SK-N-SH (cell line): ENCODE results near the gene GCDH. TPM values are rescaled to one million over a fixed set of nuclear protein-coding genes. Genes with fewer than 3 reads are reported as not detected.
"Not testable (repeated sequence)": the region's sequence is repeated elsewhere in the genome, so short reads cannot be mapped to it uniquely, and the experiment has no call there.

Experiments used
- CTCF ChIA-PET: fragments of 300-600, 350-600 bp; formaldehyde crosslinking; extraction: SDS; loops from one replicate; lab custom pipeline; 2021; lab: Yijun Ruan, JAX
- POLR2A ChIA-PET: fragments of 350-600 bp; sonication (Branson Sonifier 250); formaldehyde crosslinking; extraction: SDS; loops from one replicate; lab custom pipeline; 2020; ENCODE audit warnings: antibody characterized with exemption, inconsistent platforms; lab: Yijun Ruan, JAX
- DNase-seq: peaks from one replicate; pipeline ENCODE4 v3.0.0; 2012
- H2AFZ ChIP-seq: fragments of 200-600 bp; sonication (generic); 2 replicates; pipeline ENCODE4 v1.8.1; 2016; ENCODE audit warnings: antibody characterized with exemption, mild to moderate bottlenecking, low read depth
- H3F3A ChIP-seq: fragments of 200-600 bp; sonication (generic); replicated peaks from 2 replicates; pipeline ENCODE3; 2016; ENCODE audit warnings: antibody characterized with exemption, mild to moderate bottlenecking; ENCODE audit not compliant: insufficient read depth
- H3K27ac ChIP-seq, 2 experiments: fragments of 200-500 bp in 1 of 2; fragments of 200-600 bp in 1 of 2; sonication (Bioruptor generic) in 1 of 2; sonication (generic), shearing (Covaris generic) in 1 of 2; 2 replicates each; pipeline versions ENCODE4 v1.5.1 to v1.6.1; 2014 to 2016; ENCODE audit warnings: low read depth in 2 of 2, inconsistent platforms in 1 of 2, low read length in 1 of 2, mild to moderate bottlenecking in 1 of 2, mixed read lengths in 1 of 2
- H3K27me3 ChIP-seq: fragments of 200-600 bp; sonication (generic), shearing (Covaris generic); 2 replicates; pipeline ENCODE4 v1.6.1; 2016; ENCODE audit warnings: mixed run types; ENCODE audit not compliant: insufficient read depth
- H3K36me3 ChIP-seq, 2 experiments: fragments of 200-500 bp in 1 of 2; fragments of 200-600 bp in 1 of 2; sonication (Bioruptor generic) in 1 of 2; sonication (generic) in 1 of 2; replicated peaks in 1 of 2; 2 replicates each; pipeline versions ENCODE3 to v1.5.1; 2014 to 2016; ENCODE audit warnings: low read length in 1 of 2, mild to moderate bottlenecking in 1 of 2; ENCODE audit not compliant: insufficient read depth in 2 of 2, control insufficient read depth in 1 of 2
- H3K4me1 ChIP-seq, 2 experiments: fragments of 200-500 bp in 1 of 2; fragments of 200-600 bp in 1 of 2; sonication (Bioruptor generic) in 1 of 2; sonication (generic), shearing (Covaris generic) in 1 of 2; 2 replicates each; pipeline versions ENCODE4 v1.5.1 to v1.6.1; 2014 to 2016; ENCODE audit warnings: low read depth in 1 of 2, low read length in 1 of 2, mixed run types in 1 of 2; ENCODE audit not compliant: insufficient read depth in 2 of 2, control insufficient read depth in 1 of 2
- H3K4me2 ChIP-seq: fragments of 200-600 bp; sonication (generic), shearing (Covaris generic); 2 replicates; pipeline ENCODE4 v1.6.1; 2017; ENCODE audit warnings: mixed run types
- H3K4me3 ChIP-seq, 2 experiments: fragments of 200-500 bp in 1 of 2; fragments of 200-600 bp in 1 of 2; sonication (Bioruptor generic) in 1 of 2; sonication (generic), shearing (Covaris generic) in 1 of 2; 2 replicates each; pipeline versions ENCODE4 v1.5.1 to v1.8.1; 2014 to 2016; ENCODE audit warnings: low read depth in 2 of 2, inconsistent platforms in 1 of 2, low read length in 1 of 2, mild to moderate bottlenecking in 1 of 2, mixed read lengths in 1 of 2, moderate library complexity in 1 of 2
- H3K79me2 ChIP-seq: fragments of 200-600 bp; sonication (generic); 2 replicates; pipeline ENCODE4 v1.8.1; 2017; ENCODE audit warnings: mild to moderate bottlenecking; ENCODE audit not compliant: insufficient read depth
- H3K9ac ChIP-seq: fragments of 200-600 bp; sonication (generic); 2 replicates; pipeline ENCODE4 v1.6.1; 2017; ENCODE audit warnings: mixed run types
- H3K9me2 ChIP-seq: fragments of 200-600 bp; sonication (generic); 2 replicates; pipeline ENCODE4 v1.6.1; 2017; ENCODE audit warnings: mixed run types
- H3K9me3 ChIP-seq: fragments of 200-600 bp; sonication (generic); 2 replicates; pipeline ENCODE4 v1.6.1; 2017; ENCODE audit warnings: mixed run types, mild to moderate bottlenecking, moderate library complexity
- H4K20me1 ChIP-seq: fragments of 200-600 bp; sonication (generic); 2 replicates; pipeline ENCODE4 v1.6.1; 2017; ENCODE audit warnings: mild to moderate bottlenecking, mixed run types; ENCODE audit not compliant: insufficient read depth
- CTCF ChIP-seq: fragments of 200-600 bp; sonication (generic); IDR thresholded peaks from 2 replicates; pipeline ENCODE4 v1.6.1; 2017; ENCODE audit warnings: antibody characterized with exemption, mild to moderate bottlenecking, moderate library complexity
- ELF1 ChIP-seq: IDR thresholded peaks from 2 replicates; pipeline ENCODE4 v1.4.0; 2012
- EP300 ChIP-seq, 2 experiments: IDR thresholded peaks; 2 replicates each; pipeline versions ENCODE4 v1.4.0 to v1.6.1; 2012; ENCODE audit warnings: borderline replicate concordance in 1 of 2, low read depth in 1 of 2, low read length in 1 of 2
- EZH2phosphoT487 ChIP-seq: fragments of 200-600 bp; sonication (generic); IDR thresholded peaks from 2 replicates; pipeline ENCODE4 v1.6.1; 2017; ENCODE audit warnings: low read depth, mixed run types, mild to moderate bottlenecking, antibody characterized with exemption, moderate library complexity, borderline replicate concordance
- FOSL2 ChIP-seq: IDR thresholded peaks from 2 replicates; pipeline ENCODE4 v1.4.0; 2012; ENCODE audit warnings: low read depth, mild to moderate bottlenecking, moderate library complexity, borderline replicate concordance
- JUND ChIP-seq: IDR thresholded peaks from 2 replicates; pipeline ENCODE4 v1.4.0; 2012
- NFIC ChIP-seq: IDR thresholded peaks from 2 replicates; pipeline ENCODE4 v1.4.0; 2012; ENCODE audit warnings: borderline replicate concordance
- POLR2AphosphoS5 ChIP-seq: IDR thresholded peaks from 2 replicates; pipeline ENCODE4 v1.6.1; 2012; ENCODE audit warnings: low read depth, low read length
- RCOR1 ChIP-seq: fragments of 150-350 bp; IDR thresholded peaks from 2 replicates; pipeline ENCODE4 v1.6.1; 2017; ENCODE audit warnings: antibody characterized with exemption, low read length
- RFX5 ChIP-seq: IDR thresholded peaks from 2 replicates; pipeline ENCODE4 v1.6.1; 2012; ENCODE audit warnings: mild to moderate bottlenecking, improper control_type of control experiment, low read length
- SIN3A ChIP-seq: IDR thresholded peaks from 2 replicates; pipeline ENCODE4 v1.6.1; 2012; ENCODE audit warnings: low read depth, mild to moderate bottlenecking, low read length, moderate library complexity, borderline replicate concordance
- WGBS: methylation state at CpG from one replicate; pipeline ENCODE4 v1.1.6; 2017; ENCODE audit warnings: low lambda C conversion rate; 5-methylcytosine and 5-hydroxymethylcytosine counted together
- polyA plus RNA-seq, 3 experiments: library from polyadenylated mRNA; depleted of rRNA; stranded (reverse); fragments of >200 nt; gene quantifications; 2 replicates each; pipeline ENCODE4 v1.2.3, GENCODE V29; 2012
- TF ChIP-seq, protein P1 (sequence below): IDR thresholded peaks from 2 replicates; pipeline ENCODE4 v1.4.0; 2012; ENCODE audit warnings: low read depth, borderline replicate concordance
- TF ChIP-seq, protein P2 (sequence below): IDR thresholded peaks from 2 replicates; pipeline ENCODE4 v1.4.0; 2012; ENCODE audit warnings: low read depth

Gene GCDH
- polyA plus RNA-seq, 1 of the 3 experiments (the other 2 are of a cell fraction) = 29.4 TPM

GRCh38 chr19:12888006-12888603, 2.9 kb upstream of the GCDH start:
- Histone ChIP-seq H3F3A (no peaks in the 10 kb centered on the region), H4K20me1 (no peaks in the 10 kb centered on the region), H3K27ac (no peak overlapping the region), H3K36me3 (no peaks in the 10 kb centered on the region), H3K4me1 (peaks cover 6 to 13% of the 10 kb centered on the region in 2 experiments; a peak in 2 of 4 replicates), H3K79me2 (peaks cover 13% of the 10 kb centered on the region), H3K4me3 (no peak overlapping the region), H2AFZ (no peak overlapping the region), H3K9ac (no peak overlapping the region), H3K4me2 (no peak overlapping the region), H3K9me3 (no peaks in the 10 kb centered on the region), H3K9me2 (no peaks in the 10 kb centered on the region), H3K27me3 (peaks cover 11% of the 10 kb centered on the region; the same call in 1 of the 2 replicates)
- CTCF ChIA-PET = interaction anchor here (1.0 kb wide), 1 partner anchor 77 kb away, joined by 3 read pairs; no protein-coding TSS in a partner anchor
- 51% methylated on average over 5 of the region's 5 CpGs for WGBS
- DNase-seq = no peak
- no peak for TF ChIP-seq EZH2phosphoT487
- TF ChIP-seq JUND = no peak
- TF ChIP-seq POLR2AphosphoS5 = no peak
- no peak for TF ChIP-seq FOSL2
- TF ChIP-seq ELF1 = no peak
- TF ChIP-seq RFX5 = no peak
- POLR2A ChIA-PET = interaction anchor here (0.8 kb wide), 1 partner anchor 1491 kb away, joined by 4 read pairs; no protein-coding TSS in a partner anchor

- ChIA-PET POLR2A (interaction anchor here (0.8 to 2.3 kb wide), 15 partner anchors 9 to 262 kb away, joined by 3 to 21 read pairs (median 4); partner anchors contain the start of genes CALR, DNASE2, FARSA and JUNB), CTCF (interaction anchor here (1.0 to 2.7 kb wide), 11 partner anchors 9 to 83 kb away, joined by 3 to 13 read pairs (median 3); partner anchors contain the start of genes DNASE2 and RNASEH2A)
- peak overlapping the region; percentile 30; the same call in 1 of the 2 replicates for H3K9ac ChIP-seq
- WGBS = 22% methylated on average over 10 of the region's 10 CpGs
- H3K9me3 ChIP-seq, H3K9me2 ChIP-seq, H3K36me3 ChIP-seq, H3F3A ChIP-seq, DNase-seq, H3K27ac ChIP-seq, H4K20me1 ChIP-seq, H3K27me3 ChIP-seq, H3K4me1 ChIP-seq: not testable (repeated sequence)
- H3K4me3 ChIP-seq = peak overlapping the region; percentile 39 to 46
- peak overlapping the region; percentile 75 for H3K4me2 ChIP-seq
- peaks cover 13% of the 10 kb centered on the region for H3K79me2 ChIP-seq
- peak overlapping the region; percentile 72 for H2AFZ ChIP-seq
Observed at GRCh38 chr19:12890299-12890786, 617 bp upstream of the GCDH start.

- H3K4me1 ChIP-seq = peaks cover 6 to 8% of the 10 kb centered on the region in 2 experiments; a peak in 2 of 4 replicates
- CTCF ChIA-PET = interaction anchor here (1.0 to 2.7 kb wide), 5 partner anchors 11 to 73 kb away, joined by 3 to 13 read pairs (median 3); partner anchors contain the start of gene DNASE2
- TF ChIP-seq SIN3A (no peak), EP300 (IDR thresholded peaks at IDR 0.05; ENCODE audit: borderline replicate concordance in 1 of 2, low read depth in 1 of 2, low read length in 1 of 2) (no peak), JUND (no peak), RCOR1 (no peak), NFIC (no peak), CTCF (no peak)
- TF ChIP-seq, protein P1, sequence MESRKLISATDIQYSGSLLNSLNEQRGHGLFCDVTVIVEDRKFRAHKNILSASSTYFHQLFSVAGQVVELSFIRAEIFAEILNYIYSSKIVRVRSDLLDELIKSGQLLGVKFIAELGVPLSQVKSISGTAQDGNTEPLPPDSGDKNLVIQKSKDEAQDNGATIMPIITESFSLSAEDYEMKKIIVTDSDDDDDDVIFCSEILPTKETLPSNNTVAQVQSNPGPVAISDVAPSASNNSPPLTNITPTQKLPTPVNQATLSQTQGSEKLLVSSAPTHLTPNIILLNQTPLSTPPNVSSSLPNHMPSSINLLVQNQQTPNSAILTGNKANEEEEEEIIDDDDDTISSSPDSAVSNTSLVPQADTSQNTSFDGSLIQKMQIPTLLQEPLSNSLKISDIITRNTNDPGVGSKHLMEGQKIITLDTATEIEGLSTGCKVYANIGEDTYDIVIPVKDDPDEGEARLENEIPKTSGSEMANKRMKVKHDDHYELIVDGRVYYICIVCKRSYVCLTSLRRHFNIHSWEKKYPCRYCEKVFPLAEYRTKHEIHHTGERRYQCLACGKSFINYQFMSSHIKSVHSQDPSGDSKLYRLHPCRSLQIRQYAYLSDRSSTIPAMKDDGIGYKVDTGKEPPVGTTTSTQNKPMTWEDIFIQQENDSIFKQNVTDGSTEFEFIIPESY = no peak
- TF ChIP-seq, protein P2, sequence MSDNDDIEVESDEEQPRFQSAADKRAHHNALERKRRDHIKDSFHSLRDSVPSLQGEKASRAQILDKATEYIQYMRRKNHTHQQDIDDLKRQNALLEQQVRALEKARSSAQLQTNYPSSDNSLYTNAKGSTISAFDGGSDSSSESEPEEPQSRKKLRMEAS = no peak
- TF ChIP-seq, all 33 proteins: peak for 0
- WGBS = 4% methylated on average over 9 of the region's 26 CpGs
- Histone ChIP-seq H3K36me3 (peaks cover 5 to 12% of the 10 kb centered on the region in 2 experiments), H3K9me3 (no peaks in the 10 kb centered on the region), H3K4me2 (peak overlapping the region; percentile 99), H3K27ac (no peak overlapping the region), H3F3A (peaks cover 4% of the 10 kb centered on the region), H3K27me3 (no peaks in the 10 kb centered on the region; the same call in 1 of the 2 replicates), H2AFZ (no peak overlapping the region), H3K9ac (peak overlapping the region; percentile 60; the same call in 1 of the 2 replicates), H3K79me2 (peaks cover 13% of the 10 kb centered on the region), H4K20me1 (no peaks in the 10 kb centered on the region), H3K4me3 (peak overlapping the region; percentile 80 to 84), H3K9me2 (no peaks in the 10 kb centered on the region)
- no peak for DNase-seq
- POLR2A ChIA-PET = interaction anchor here (0.5 to 2.3 kb wide), 12 partner anchors 10 to 261 kb away, joined by 3 to 21 read pairs (median 6); partner anchors contain the start of genes CALR, DNASE2, FARSA and SYCE2
Observed at GRCh38 chr19:12891553-12892021, 627 bp downstream of the GCDH start.
